HL-60 (cell line): Measurements from ENCODE around the gene DTX2.
"Not testable (repeated sequence)": the region's sequence is repeated elsewhere in the genome, so short reads cannot be mapped to it uniquely, and the experiment has no call there.

Experiments
- CTCF ChIP-seq: IDR thresholded peaks from one replicate; pipeline ENCODE4 v1.5.1; 2011; ENCODE audit warnings: low read length, control low read depth, inconsistent platforms; ENCODE audit not compliant: insufficient read depth
- GABPA ChIP-seq: IDR thresholded peaks from 2 replicates; pipeline ENCODE4 v1.6.1; 2012; ENCODE audit warnings: low read depth
- SPI1 ChIP-seq: IDR thresholded peaks from 2 replicates; pipeline ENCODE4 v1.6.1; 2012; ENCODE audit warnings: low read depth, mild to moderate bottlenecking, borderline replicate concordance
- TF ChIP-seq, protein P1 (sequence below): IDR thresholded peaks from 2 replicates; pipeline ENCODE4 v1.6.1; 2012; ENCODE audit warnings: low read depth; ENCODE audit not compliant: insufficient replicate concordance

DNA sequence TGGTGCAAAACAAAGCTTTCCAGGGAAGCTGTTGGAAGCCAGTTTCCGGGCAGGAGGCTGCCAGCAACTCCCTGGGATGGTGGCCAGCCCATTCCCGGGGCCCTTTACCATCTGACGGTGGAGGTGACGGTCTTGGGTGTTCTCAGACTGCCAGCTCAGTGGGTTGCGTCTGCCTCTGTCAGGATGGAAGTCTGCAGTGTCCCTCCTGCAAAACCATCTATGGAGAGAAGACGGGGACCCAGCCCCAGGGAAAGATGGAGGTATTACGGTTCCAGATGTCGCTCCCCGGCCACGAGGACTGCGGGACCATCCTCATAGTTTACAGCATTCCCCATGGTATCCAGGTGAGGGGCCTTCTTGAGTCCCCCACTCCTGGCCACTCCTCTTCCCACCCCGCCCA lies 41.7 kb downstream of the DTX2 start:
- not testable (repeated sequence) for TF ChIP-seq CTCF, SPI1, GABPA
- TF ChIP-seq, protein P1, sequence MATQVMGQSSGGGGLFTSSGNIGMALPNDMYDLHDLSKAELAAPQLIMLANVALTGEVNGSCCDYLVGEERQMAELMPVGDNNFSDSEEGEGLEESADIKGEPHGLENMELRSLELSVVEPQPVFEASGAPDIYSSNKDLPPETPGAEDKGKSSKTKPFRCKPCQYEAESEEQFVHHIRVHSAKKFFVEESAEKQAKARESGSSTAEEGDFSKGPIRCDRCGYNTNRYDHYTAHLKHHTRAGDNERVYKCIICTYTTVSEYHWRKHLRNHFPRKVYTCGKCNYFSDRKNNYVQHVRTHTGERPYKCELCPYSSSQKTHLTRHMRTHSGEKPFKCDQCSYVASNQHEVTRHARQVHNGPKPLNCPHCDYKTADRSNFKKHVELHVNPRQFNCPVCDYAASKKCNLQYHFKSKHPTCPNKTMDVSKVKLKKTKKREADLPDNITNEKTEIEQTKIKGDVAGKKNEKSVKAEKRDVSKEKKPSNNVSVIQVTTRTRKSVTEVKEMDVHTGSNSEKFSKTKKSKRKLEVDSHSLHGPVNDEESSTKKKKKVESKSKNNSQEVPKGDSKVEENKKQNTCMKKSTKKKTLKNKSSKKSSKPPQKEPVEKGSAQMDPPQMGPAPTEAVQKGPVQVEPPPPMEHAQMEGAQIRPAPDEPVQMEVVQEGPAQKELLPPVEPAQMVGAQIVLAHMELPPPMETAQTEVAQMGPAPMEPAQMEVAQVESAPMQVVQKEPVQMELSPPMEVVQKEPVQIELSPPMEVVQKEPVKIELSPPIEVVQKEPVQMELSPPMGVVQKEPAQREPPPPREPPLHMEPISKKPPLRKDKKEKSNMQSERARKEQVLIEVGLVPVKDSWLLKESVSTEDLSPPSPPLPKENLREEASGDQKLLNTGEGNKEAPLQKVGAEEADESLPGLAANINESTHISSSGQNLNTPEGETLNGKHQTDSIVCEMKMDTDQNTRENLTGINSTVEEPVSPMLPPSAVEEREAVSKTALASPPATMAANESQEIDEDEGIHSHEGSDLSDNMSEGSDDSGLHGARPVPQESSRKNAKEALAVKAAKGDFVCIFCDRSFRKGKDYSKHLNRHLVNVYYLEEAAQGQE: not testable (repeated sequence)
